Measurements from ENCODE around the gene TIAM2.

The TIAM2 gene

DNA sequence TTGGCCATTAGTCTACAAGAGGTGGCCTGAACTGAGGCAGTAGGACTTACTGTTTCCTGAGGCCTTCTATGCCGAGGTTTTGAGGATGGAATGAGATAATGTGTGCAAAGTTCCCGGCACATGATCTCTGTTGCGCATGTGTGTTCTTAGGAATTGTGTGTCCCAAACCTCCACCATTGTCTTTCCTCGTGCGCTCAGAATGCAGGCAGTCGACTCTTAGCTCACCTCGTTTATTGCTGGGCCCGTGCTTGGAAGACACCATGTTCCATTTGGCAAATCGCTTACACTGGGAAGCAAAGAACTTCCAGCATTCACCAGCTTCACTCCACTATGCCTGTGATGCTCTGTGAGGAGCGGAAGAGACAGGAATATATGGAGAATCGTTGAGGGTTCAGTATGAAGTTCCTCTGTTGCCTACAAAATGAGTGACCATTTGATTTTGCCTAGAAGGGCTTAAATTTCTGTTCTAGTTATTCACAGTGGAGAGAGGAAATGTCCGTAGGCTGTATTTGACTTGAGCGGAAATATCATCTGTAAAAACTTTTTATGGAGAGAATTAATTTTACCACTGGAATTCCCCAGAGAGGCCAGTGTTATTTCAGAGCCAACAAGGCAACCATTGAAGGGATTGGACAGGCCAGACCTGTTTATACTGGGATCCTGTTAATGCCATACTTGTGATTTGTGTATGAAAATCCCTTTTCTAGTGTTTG, 193.0 kb downstream of the TIAM2 start:
- peaks cover 43% of the 10 kb centered on the region for H3K4me1 Mint-ChIP-seq
- no peak overlapping the region for H3K4me3 Mint-ChIP-seq

DNA sequence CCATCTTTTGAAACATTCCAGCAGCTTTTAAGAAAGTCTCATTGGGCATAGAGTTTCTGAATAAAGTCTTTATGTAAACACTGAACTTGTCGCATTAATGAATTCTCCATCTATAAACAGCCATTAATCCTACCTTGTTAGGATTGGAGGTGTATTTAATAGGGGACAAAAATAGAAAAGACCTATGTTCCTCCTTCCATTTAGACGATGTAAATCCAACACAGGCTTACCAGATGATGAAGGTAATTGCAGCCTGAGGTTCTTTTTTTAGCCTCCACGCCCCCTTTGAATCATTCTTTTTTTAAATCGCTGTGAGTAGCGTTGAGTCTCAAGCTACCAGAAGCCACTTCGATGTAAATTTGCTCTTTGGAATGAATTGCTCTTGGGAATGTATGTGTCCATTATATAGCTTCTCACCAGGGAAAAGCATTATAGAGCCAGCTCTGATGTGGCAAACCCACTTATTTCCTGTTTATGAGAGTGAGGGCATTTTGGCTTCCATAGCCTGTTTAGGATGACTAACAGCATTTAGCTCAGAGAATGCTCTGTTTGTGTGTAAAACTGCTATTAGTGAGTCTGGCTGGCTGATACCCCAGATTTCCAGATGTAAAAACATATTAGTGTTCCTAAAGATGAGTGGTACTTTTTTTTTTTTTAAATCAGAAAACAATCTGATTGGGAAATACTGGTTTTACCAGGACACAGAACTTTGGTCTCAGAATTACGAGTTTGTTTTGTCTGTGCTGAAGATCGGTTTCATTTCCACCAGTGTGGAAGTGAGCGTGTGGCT, 193.8 kb downstream of the TIAM2 start:
- TF ChIP-seq, protein P1, sequence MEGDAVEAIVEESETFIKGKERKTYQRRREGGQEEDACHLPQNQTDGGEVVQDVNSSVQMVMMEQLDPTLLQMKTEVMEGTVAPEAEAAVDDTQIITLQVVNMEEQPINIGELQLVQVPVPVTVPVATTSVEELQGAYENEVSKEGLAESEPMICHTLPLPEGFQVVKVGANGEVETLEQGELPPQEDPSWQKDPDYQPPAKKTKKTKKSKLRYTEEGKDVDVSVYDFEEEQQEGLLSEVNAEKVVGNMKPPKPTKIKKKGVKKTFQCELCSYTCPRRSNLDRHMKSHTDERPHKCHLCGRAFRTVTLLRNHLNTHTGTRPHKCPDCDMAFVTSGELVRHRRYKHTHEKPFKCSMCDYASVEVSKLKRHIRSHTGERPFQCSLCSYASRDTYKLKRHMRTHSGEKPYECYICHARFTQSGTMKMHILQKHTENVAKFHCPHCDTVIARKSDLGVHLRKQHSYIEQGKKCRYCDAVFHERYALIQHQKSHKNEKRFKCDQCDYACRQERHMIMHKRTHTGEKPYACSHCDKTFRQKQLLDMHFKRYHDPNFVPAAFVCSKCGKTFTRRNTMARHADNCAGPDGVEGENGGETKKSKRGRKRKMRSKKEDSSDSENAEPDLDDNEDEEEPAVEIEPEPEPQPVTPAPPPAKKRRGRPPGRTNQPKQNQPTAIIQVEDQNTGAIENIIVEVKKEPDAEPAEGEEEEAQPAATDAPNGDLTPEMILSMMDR (IDR thresholded peaks at IDR 0.05; ENCODE audit: unreplicated experiment in 3 of 3): no peak
- H3K4me1 Mint-ChIP-seq: peaks cover 43% of the 10 kb centered on the region
- H3K9me3 Mint-ChIP-seq: no peaks in the 10 kb centered on the region
- peak overlapping the region; percentile 20 to 32 (median 31) for H3K27ac Mint-ChIP-seq
- H3K4me3 Mint-ChIP-seq: no peak overlapping the region
- no peaks in the 10 kb centered on the region for H3K27me3 Mint-ChIP-seq (ENCODE audit: low read depth)
- peaks cover 4% of the 10 kb centered on the region for H3K36me3 Mint-ChIP-seq (ENCODE audit: low read depth)

More for the DNA sequence above, 193.0 kb downstream of the TIAM2 start:
- TF ChIP-seq, protein P1 (IDR thresholded peaks at IDR 0.05; ENCODE audit: unreplicated experiment in 3 of 3): no peak
- peaks cover 4% of the 10 kb centered on the region for H3K36me3 Mint-ChIP-seq (ENCODE audit: low read depth)
- H3K27me3 Mint-ChIP-seq (ENCODE audit: low read depth): no peaks in the 10 kb centered on the region
- no peaks in the 10 kb centered on the region for H3K9me3 Mint-ChIP-seq
- peak overlapping the region; percentile 31 to 82 (median 55) for H3K27ac Mint-ChIP-seq

DNA sequence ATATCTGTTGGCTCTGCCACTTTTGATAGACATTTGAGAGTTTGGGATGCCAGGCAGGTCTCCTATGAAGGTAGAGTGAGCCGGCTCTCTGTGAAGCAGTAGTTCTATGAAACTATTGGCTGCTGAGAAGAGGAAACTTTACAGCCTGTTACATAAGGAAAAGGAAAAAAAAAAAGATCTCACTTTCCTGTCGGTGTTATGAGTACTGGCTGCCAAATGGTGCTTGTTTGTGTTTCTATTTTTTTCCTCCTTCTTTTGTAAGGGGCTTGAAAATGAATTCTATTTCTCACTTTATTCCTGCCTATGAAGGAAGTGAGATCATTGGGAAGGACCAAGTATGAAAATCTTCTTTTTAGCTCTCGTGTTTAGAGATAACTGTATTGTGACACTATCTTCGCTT, 195.6 kb downstream of the TIAM2 start:
- Mint-ChIP-seq H3K27me3 (ENCODE audit: low read depth) (no peaks in the 10 kb centered on the region), H3K27ac (peak overlapping the region in 1 of 3 experiments; percentile 51), H3K4me1 (peaks cover 41% of the 10 kb centered on the region), H3K36me3 (ENCODE audit: low read depth) (peaks cover 4% of the 10 kb centered on the region), H3K9me3 (no peaks in the 10 kb centered on the region), H3K4me3 (no peak overlapping the region)
- TF ChIP-seq, protein P1 (IDR thresholded peaks at IDR 0.05; ENCODE audit: unreplicated experiment in 3 of 3): no peak

DNA sequence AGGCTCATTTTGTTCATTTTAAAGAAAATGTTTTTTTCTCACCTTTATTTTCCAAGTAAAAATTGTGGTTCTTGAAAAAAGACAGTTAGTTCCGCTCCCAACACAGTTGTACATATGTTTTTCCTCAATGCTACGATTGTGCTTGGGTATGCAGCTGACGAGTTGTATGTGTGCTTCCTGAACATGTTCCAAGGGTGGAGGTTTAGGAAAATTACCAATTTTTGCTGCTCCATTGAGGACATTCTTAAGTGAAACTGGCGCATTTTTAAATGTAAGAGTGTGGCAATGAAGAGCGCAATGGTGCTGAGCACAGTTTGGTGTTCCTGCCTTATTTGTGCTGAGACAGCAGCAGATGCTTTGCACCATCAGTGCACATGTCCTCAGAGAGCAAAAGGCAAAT, 198.4 kb downstream of the TIAM2 start:
- TF ChIP-seq, protein P1 (IDR thresholded peaks at IDR 0.05; ENCODE audit: unreplicated experiment in 3 of 3): no peak
- Mint-ChIP-seq H3K27me3 (ENCODE audit: low read depth) (no peaks in the 10 kb centered on the region), H3K4me1 (peaks cover 23% of the 10 kb centered on the region)

DNA sequence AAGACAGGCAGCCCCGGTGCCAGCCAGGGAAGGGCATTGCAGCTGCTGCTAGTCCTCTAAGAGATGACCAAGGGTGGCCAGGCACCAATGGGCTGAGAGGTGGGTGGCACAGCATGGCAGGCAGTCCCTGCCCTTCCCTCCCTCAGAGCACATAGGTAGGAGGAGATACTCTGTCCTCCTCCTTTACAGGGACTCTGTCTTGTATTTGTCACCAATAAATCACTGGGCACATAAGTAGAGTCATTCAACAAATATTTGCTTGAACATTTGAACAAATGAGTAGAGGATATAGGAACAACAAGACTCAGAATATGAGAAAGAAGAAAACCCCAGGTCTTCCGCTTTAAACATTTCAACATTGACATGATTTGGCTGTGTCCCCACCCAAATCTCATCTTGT, 199.3 kb downstream of the TIAM2 start:
- Mint-ChIP-seq H3K27me3 (ENCODE audit: low read depth) (no peaks in the 10 kb centered on the region), H3K9me3 (no peaks in the 10 kb centered on the region), H3K4me1 (peaks cover 14% of the 10 kb centered on the region), H3K27ac (no peak overlapping the region), H3K36me3 (ENCODE audit: low read depth) (peaks cover 4% of the 10 kb centered on the region), H3K4me3 (no peak overlapping the region)
- TF ChIP-seq, protein P1 (IDR thresholded peaks at IDR 0.05; ENCODE audit: unreplicated experiment in 3 of 3): no peak

More for the DNA sequence above, 198.4 kb downstream of the TIAM2 start:
- Mint-ChIP-seq H3K36me3 (ENCODE audit: low read depth) (peaks cover 4% of the 10 kb centered on the region), H3K27ac (no peak overlapping the region), H3K4me3 (no peak overlapping the region), H3K9me3 (no peaks in the 10 kb centered on the region)
